CD4-positive, alpha-beta T cell treated with Interleukin-21 for 1 hour (primary cell): ENCODE data around the gene THUMPD1.
"Not testable (repeated sequence)": the region's sequence is repeated elsewhere in the genome, so short reads cannot be mapped to it uniquely, and the experiment has no call there.

Experiments used
- DNase-seq: peaks from one replicate; pipeline ENCODE4 v3.0.0-alpha.2; 2020

THUMPD1 gene

DNA sequence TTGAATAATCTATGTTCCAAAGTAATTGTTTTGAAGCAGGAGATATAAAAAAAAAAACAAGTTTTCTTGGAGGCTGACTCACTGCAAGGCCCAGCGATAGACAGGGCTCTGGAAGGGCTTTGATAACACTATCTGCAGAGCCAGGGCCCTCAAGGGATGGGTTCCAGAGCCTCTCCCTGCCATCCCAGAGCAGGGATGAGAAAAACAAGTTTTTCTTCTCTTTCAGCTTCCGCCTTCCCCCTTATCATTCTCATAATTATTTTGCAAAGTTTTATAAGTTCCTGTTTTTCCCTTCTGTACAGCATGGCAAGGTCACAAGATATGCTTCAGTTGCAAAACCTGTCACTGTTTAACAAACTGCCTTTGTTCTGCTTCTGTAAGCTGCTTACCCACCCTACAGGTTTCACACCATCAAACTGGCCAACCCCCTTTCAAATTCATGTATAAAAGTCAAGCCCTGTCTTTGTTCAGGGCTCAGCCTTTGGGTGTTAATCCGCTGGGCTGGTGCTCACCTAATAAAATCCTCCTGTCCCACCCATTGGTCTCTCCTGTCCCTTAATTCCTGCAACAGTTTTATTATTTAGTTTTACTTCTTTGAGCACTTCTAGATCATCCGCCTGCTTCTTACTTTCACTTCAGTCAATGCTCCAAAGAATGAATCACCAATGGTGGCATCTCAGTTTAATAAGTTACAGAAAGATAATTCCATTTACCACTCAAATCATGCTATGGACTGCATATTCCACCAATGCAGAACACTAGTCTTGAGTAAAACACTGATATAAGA is 5.6 kb upstream of the THUMPD1 start:
- DNase-seq, result no peak

GRCh38 chr16:20746461-20746860 is 4.8 kb upstream of the THUMPD1 start:
- no peak for DNase-seq

DNA sequence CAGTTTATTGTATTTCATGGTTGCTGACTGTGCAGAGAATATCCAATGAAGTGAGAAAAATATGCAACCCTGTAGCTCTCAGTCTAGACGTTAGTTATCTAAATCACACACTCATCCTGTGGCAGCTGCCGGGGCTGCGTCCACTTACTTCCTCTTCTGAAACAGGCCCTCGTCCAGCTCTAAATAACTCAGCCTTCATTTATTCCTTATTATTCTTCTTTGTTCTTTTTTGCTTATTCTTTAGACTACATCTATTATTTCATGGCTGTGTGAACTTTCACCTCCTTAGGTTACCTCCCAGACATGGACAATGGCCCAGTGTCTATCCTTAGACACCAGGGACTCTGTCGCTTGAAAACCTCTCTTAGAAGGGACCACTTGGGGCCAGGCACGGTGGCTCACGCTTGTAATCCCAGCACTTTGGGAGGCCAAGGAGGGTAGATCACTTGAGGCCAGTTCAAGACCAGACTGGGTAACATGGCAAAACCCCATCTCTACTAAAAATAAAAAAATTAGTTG is 3.4 kb upstream of the THUMPD1 start:
- DNase-seq, result no peak

DNA sequence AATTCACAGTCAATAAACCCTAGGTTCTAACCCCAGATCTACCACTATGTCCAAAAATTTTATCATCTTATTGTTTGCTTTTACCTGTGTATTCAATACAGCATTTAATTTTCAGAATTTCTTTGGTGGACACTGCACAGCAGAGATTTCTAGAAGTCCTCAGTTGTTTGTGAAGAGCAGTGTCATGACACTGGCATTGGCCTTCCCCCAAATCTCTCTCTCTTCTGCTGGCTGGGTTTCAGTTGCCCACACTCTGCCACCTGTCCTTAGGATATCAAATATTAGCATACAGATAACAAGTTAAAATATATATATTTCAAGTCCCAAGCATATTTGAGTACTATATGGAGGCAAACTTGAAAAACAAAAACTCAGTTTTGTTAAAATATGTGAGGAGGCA is 2.0 kb upstream of the THUMPD1 start:
- DNase-seq, result no peak

- DNase-seq, result peak; percentile 92
Measured at GRCh38 chr16:20740901-20741521, 607 bp downstream of the THUMPD1 start.

- DNase-seq, result peak; percentile 34
Measured at GRCh38 chr16:20740007-20740883, 1.4 kb downstream of the THUMPD1 start.

- DNase-seq, result no peak
Measured at GRCh38 chr16:20735490-20735889, 6.1 kb downstream of the THUMPD1 start.

DNA sequence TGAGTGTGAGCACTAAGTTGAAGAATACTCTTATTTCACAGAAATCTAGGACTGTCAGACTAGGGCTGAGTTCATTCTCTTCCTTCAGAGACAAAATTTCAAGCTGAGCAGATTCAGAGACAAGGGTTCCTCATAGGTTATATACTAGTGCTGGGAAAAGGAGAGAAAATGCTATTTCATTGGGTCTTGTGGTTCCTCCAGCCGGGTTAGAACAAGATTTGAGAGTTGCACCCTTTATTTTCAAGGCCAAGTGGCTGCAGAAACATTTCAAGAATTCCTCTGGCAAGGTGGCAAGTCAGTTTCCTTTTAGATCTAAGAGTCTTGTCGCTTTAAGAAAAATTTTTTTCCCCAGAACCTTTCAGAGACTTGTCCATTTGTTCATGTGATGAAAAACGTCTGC is 6.8 kb downstream of the THUMPD1 start:
- DNase-seq, result no peak

- DNase-seq, result no peak
Measured at GRCh38 chr16:20734056-20734455, 7.6 kb downstream of the THUMPD1 start.

DNA sequence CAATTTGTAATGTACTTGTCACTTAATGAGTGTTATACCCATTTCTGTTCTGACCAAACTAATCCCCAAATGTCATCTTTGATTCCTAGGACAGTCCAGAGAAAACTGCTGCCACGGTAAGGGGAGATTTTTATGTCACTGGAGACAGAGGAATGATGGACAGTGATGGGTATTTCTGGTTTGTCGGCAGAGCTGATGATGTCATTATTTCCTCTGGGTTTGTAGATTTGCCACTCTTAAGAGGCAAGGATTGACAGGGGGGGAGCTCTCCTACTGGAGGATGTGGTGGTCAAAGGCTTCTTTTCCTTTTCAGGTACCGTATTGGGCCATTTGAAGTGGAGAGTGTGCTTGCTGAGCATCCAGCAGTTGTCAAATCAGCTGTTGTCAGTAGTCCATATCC is 12.5 kb downstream of the THUMPD1 start:
- no peak for DNase-seq

GRCh38 chr16:20727181-20727580 is 14.4 kb downstream of the THUMPD1 start:
- no peak for DNase-seq

- DNase-seq, result no peak
Measured at GRCh38 chr16:20726661-20727060, 15.0 kb downstream of the THUMPD1 start.

DNA sequence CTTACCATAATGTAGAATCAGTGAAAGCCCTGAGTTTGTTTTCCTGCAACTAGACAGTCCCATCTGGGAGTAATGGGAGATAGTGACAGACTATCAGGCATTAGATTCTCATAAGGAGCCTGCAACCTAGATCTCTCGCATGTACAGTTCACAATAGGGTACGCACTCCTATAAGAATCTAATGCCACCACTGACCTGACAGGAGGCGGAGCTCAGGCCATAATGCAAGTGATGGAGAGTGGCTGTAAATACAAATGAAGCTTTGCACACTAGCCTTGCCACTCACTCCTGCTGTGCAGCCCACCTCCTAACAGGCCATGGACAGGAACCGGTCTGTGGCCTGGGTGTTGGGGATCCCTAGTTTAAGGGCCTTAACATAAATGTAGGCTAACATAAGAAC is 21.4 kb downstream of the THUMPD1 start:
- DNase-seq, result no peak

DNA sequence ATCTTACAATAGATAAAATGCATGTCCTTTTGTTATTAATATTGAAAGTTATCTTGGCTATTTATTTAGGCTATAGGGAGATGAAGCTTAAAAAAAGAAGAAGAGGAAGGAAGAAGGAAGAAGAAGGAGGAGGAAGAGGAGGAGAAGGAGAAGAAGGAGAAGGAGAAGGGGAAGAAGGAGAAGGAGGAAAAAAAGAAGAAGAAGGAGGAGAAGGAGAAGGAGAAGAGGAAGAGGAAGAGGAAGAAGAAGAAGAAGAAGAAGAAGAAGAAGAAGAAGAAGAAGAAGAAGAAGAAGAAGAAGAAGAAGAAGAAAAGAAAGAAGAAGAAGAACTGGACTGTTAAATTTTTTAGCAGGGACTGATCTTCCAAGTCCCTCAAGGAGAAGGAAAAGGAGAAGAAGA is 23.9 kb downstream of the THUMPD1 start:
- not testable (repeated sequence) for DNase-seq

GRCh38 chr16:20711277-20711911 is 30.2 kb downstream of the THUMPD1 start:
- DNase-seq, result no peak

- DNase-seq, result peak; percentile 2
Measured at GRCh38 chr16:20708129-20708528, 33.5 kb downstream of the THUMPD1 start.

DNA sequence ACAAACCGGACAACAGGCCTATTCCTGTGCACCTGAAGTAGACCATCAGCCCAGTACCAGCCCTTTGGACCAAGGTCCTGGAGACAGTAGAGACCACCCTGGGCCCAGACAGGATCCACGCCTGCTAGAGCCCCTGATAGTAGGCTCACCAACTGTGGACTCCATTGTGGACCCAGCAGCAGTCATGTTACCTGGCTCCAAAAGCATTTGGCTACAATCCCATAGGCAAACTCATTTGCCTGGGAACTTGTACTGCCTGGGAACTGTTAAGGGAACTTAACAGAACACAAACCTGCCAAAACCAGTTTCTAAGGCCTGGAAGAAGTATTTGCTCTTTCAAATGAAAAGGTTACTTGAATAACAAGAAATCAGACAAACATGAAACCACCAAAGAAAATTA is 34.2 kb downstream of the THUMPD1 start:
- DNase-seq, result no peak

DNA sequence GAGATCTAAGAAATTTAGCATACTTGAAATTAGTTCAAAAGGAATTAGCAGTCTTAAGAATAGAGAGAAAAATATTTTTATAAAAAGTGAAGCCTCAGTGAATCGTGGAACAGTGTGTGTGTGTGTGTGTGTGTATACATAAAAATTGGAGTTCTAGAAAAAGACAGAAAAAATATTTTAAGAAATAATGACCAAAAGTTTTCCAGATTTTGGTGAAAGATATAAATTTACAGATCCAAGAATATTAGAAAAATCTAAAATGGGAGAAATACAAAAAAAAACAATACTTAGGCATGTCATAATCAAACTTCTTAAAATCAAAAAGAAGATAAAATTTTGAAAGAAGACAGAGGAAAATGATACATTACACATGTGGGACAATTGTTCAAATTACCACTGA is 35.6 kb downstream of the THUMPD1 start:
- not testable (repeated sequence) for DNase-seq

DNA sequence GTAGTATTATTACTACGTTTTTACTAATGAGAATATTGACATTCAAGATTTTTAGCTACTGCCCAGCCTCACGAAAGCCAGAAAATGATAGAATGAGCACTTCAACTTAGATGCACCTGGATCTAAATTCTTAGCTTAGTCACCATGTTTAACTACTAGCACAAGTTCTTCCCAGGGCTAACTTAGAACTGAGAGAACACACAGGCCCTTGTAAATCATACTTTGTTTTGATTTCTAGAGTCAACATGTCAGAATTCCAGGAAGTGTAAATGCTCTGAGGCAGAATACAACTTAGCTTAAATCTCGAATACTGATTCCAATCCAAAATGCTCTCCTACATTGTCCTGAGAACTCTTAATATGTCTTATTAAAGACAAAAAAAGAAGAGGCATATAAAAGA is 37.3 kb downstream of the THUMPD1 start:
- DNase-seq, result no peak

DNA sequence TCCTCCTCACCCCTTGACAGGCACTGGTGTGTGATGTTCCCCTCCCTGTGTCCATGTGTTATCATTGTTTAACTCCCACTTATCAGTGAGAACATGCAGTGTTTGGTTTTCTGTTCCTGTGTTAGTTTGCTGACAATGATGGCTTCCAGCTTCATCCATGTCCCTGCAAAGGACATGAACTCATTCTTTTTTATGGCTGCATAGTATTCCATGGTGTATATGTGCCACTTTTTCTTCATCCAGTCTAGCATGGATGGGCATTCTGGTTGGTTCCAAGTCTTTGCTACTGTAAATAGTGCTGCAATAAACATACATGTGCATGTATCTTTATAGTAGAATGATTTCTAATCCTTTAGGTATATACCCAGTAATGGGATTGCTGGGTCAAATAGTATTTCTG is 39.9 kb downstream of the THUMPD1 start:
- DNase-seq, result not testable (repeated sequence)

DNA sequence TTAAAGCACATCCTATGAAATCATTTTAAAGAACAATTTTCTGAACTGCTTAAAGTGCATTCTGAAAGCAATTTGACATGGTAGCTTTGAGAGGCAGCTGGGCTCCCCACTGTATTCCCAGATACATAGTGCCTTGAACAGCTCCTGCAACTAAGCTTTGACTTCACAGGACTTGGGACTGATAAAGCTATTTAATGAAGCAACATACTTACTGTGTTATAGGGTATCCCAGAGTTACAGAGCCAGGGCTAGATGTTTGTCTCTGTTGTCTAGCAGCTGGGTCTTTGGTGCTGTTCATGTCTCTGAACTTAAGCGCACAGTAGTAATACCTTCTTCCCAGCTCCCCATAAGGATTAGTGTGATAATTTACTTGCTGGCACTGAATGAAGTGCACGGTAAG is 45.0 kb downstream of the THUMPD1 start:
- no peak for DNase-seq

DNA sequence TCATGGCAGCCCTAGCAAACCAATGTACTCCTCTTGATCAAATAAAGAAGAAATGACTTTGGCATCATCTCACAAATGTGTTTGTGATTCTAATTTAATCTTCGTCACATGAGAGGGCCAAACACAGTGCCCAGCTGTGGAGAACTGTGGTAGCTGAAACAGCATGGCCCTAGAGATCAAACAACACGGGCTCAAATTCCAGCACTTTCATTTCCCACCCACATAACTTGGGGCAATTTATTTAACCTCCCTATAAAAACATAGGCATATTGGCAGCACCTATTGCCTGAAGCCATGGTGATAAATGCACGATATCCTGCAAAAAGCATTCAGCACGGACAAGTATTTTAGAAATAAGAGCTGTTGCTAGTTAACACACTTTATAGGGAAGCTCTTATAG is 46.6 kb downstream of the THUMPD1 start:
- no peak for DNase-seq

- DNase-seq, result not testable (repeated sequence)
Measured at GRCh38 chr16:20694096-20694495, 47.5 kb downstream of the THUMPD1 start.
